Mesendoderm (in vitro differentiated cells): ENCODE measurements around the gene VASH2.
"Not testable (repeated sequence)": the region's sequence is repeated elsewhere in the genome, so short reads cannot be mapped to it uniquely, and the experiment has no call there.

ENCODE experiments used
- DNase-seq: peaks from one replicate; pipeline ENCODE4 v3.0.0; 2013
- H2AK5ac ChIP-seq: 2 replicates; pipeline ENCODE4 v1.6.1; 2013; ENCODE audit warnings: low read length, inconsistent platforms
- H2BK120ac ChIP-seq: 2 replicates; pipeline ENCODE4 v1.6.1; 2013; ENCODE audit warnings: low read depth, mild to moderate bottlenecking, low read length, moderate library complexity, mixed read lengths
- H2BK15ac ChIP-seq: replicated peaks from 2 replicates; pipeline ENCODE4 v1.6.1; 2013; ENCODE audit warnings: low read depth, mild to moderate bottlenecking, moderate library complexity
- H2BK5ac ChIP-seq: 2 replicates; pipeline ENCODE4 v1.6.1; 2013; ENCODE audit warnings: low read length, inconsistent platforms
- H3K18ac ChIP-seq: 2 replicates; pipeline ENCODE4 v1.6.1; 2013; ENCODE audit warnings: mild to moderate bottlenecking, low read length, mixed read lengths
- H3K23ac ChIP-seq: one replicate; pipeline ENCODE4 v1.6.1; 2013; ENCODE audit warnings: low read length
- H3K27ac ChIP-seq: 2 replicates; pipeline ENCODE4 v1.5.1; 2013; ENCODE audit warnings: low read depth, mild to moderate bottlenecking, inconsistent platforms, low read length, moderate library complexity
- H3K27me3 ChIP-seq: 2 replicates; pipeline ENCODE4 v1.6.1; 2013; ENCODE audit warnings: low read length, control low read depth, mild to moderate bottlenecking, inconsistent platforms; ENCODE audit not compliant: insufficient read depth, poor library complexity
- H3K36me3 ChIP-seq: 2 replicates; pipeline ENCODE4 v1.6.1; 2013; ENCODE audit warnings: low read length, inconsistent platforms; ENCODE audit not compliant: control insufficient read depth, insufficient read depth
- H3K4ac ChIP-seq: one replicate; pipeline ENCODE4 v1.6.1; 2013; ENCODE audit warnings: low read depth, mild to moderate bottlenecking, low read length, moderate library complexity
- H3K4me1 ChIP-seq: 2 replicates; pipeline ENCODE4 v1.6.1; 2013; ENCODE audit warnings: low read depth, low read length, inconsistent platforms; ENCODE audit not compliant: control insufficient read depth
- H3K4me2 ChIP-seq: 2 replicates; pipeline ENCODE4 v1.6.1; 2013; ENCODE audit warnings: low read length
- H3K4me3 ChIP-seq: 2 replicates; pipeline ENCODE4 v1.5.1; 2013; ENCODE audit warnings: mild to moderate bottlenecking, low read length
- H3K56ac ChIP-seq: one replicate; pipeline ENCODE4 v1.6.1; 2013; ENCODE audit warnings: low read length
- H3K79me1 ChIP-seq: 2 replicates; pipeline ENCODE4 v1.6.1; 2013; ENCODE audit warnings: low read length, inconsistent platforms
- H3K79me2 ChIP-seq: 2 replicates; pipeline ENCODE4 v1.6.1; 2013; ENCODE audit warnings: mild to moderate bottlenecking, low read length; ENCODE audit not compliant: control insufficient read depth, insufficient read depth
- H3K9ac ChIP-seq: 2 replicates; pipeline ENCODE4 v1.6.1; 2013; ENCODE audit warnings: low read length, inconsistent platforms
- H4K5ac ChIP-seq: one replicate; pipeline ENCODE4 v1.6.1; 2013; ENCODE audit warnings: low read length
- H4K8ac ChIP-seq: one replicate; pipeline ENCODE4 v1.6.1; 2013; ENCODE audit warnings: low read depth, mild to moderate bottlenecking, control low read depth, low read length, moderate library complexity
- WGBS: extraction: QIAGEN DNeasy Blood & Tissue Kit; methylation state at CpG from one replicate; pipeline ENCODE4 v1.1.7; 2013; ENCODE audit warnings: low lambda C conversion rate, missing lambda C conversion rate; ENCODE audit not compliant: insufficient coverage; ENCODE audit errors: extremely low coverage; 5-methylcytosine and 5-hydroxymethylcytosine counted together

The VASH2 gene

GRCh38 chr1:213015099-213016050 is 65.0 kb downstream of the VASH2 start, which contains the start of gene ANGEL2:
Gene ANGEL2 (minus strand): TSS chr1:213015867. CDS start chr1:213015671, 196 bp downstream.
- H4K8ac ChIP-seq = no peak within 1 kb of the TSS
- H3K27me3 ChIP-seq = no peaks in the 10 kb centered on the region
- H3K56ac ChIP-seq = peak within 1 kb of the TSS; percentile 100
- H3K9ac ChIP-seq = peak within 1 kb of the TSS; percentile 98
- no peak within 1 kb of the TSS for H2BK120ac ChIP-seq
- no peaks in the 10 kb centered on the region for H3K36me3 ChIP-seq
- peak within 1 kb of the TSS; percentile 89 for H3K18ac ChIP-seq
- peak within 1 kb of the TSS; percentile 94 for H3K4me3 ChIP-seq
- H2BK5ac ChIP-seq = peak within 1 kb of the TSS; percentile 99
- H3K23ac ChIP-seq = peak within 1 kb of the TSS; percentile 34
- peaks cover 5% of the 10 kb centered on the region for H3K79me1 ChIP-seq
- H2AK5ac ChIP-seq = no peak within 1 kb of the TSS
- H2BK15ac ChIP-seq = no peak within 1 kb of the TSS
- peak; percentile 99 for DNase-seq
- peaks cover 8% of the 10 kb centered on the region for H3K79me2 ChIP-seq
- peak within 1 kb of the TSS; percentile 62 for H4K5ac ChIP-seq
- H3K4me1 ChIP-seq = peaks cover 4% of the 10 kb centered on the region
- WGBS = no CpG with 5 or more reads among the region's 66 CpGs
- H3K27ac ChIP-seq = peak within 1 kb of the TSS; percentile 97
- peak within 1 kb of the TSS; percentile 71 for H3K4ac ChIP-seq
- H3K4me2 ChIP-seq = peak within 1 kb of the TSS; percentile 84

- Histone ChIP-seq H2BK120ac (no peak overlapping the region), H3K79me1 (peaks cover 5% of the 10 kb centered on the region), H3K27ac (no peak overlapping the region), H3K4me2 (no peak overlapping the region), H2BK15ac (no peak overlapping the region), H3K27me3 (no peaks in the 10 kb centered on the region), H3K4me1 (peaks cover 4% of the 10 kb centered on the region), H3K79me2 (peaks cover 8% of the 10 kb centered on the region), H3K36me3 (no peaks in the 10 kb centered on the region), H3K23ac (no peak overlapping the region), H4K5ac (no peak overlapping the region), H3K4me3 (no peak overlapping the region), H4K8ac (no peak overlapping the region), H2AK5ac (no peak overlapping the region), H3K9ac (no peak overlapping the region), H2BK5ac (no peak overlapping the region), H3K56ac (no peak overlapping the region), H3K18ac (no peak overlapping the region), H3K4ac (no peak overlapping the region)
- WGBS = no CpG with 5 or more reads among the region's 9 CpGs
- DNase-seq = no peak
Observed at GRCh38 chr1:213017447-213018273, 67.3 kb downstream of the VASH2 start.

GRCh38 chr1:213019450-213019849 is 69.1 kb downstream of the VASH2 start:
- H2BK120ac ChIP-seq = no peak overlapping the region
- H3K27me3 ChIP-seq = no peaks in the 10 kb centered on the region
- no peak overlapping the region for H2BK5ac ChIP-seq
- H3K23ac ChIP-seq = no peak overlapping the region
- no peaks in the 10 kb centered on the region for H3K36me3 ChIP-seq
- peaks cover 2% of the 10 kb centered on the region for H3K4me1 ChIP-seq
- H3K18ac ChIP-seq = no peak overlapping the region
- H2AK5ac ChIP-seq = no peak overlapping the region
- no peak overlapping the region for H3K4me3 ChIP-seq
- WGBS = 100% methylated on average over 1 of the region's 4 CpGs
- H3K9ac ChIP-seq = no peak overlapping the region
- no peak overlapping the region for H3K56ac ChIP-seq
- no peak overlapping the region for H3K27ac ChIP-seq
- H3K79me2 ChIP-seq = peaks cover 4% of the 10 kb centered on the region
- H3K79me1 ChIP-seq = peaks cover 3% of the 10 kb centered on the region
- no peak overlapping the region for H3K4me2 ChIP-seq
- H4K5ac ChIP-seq = no peak overlapping the region
- no peak overlapping the region for H3K4ac ChIP-seq
- no peak for DNase-seq
- no peak overlapping the region for H2BK15ac ChIP-seq
- H4K8ac ChIP-seq = no peak overlapping the region

- Histone ChIP-seq H3K79me2 (no peaks in the 10 kb centered on the region), H3K36me3 (no peaks in the 10 kb centered on the region), H2BK120ac (no peak overlapping the region), H3K23ac (no peak overlapping the region), H3K4me3 (no peak overlapping the region), H4K8ac (no peak overlapping the region), H3K79me1 (no peaks in the 10 kb centered on the region), H2BK5ac (no peak overlapping the region), H3K27ac (no peak overlapping the region), H3K4me1 (no peaks in the 10 kb centered on the region), H2AK5ac (no peak overlapping the region), H3K56ac (no peak overlapping the region), H4K5ac (no peak overlapping the region), H2BK15ac (no peak overlapping the region), H3K18ac (no peak overlapping the region), H3K4ac (no peak overlapping the region), H3K4me2 (no peak overlapping the region), H3K9ac (no peak overlapping the region), H3K27me3 (no peaks in the 10 kb centered on the region)
- no peak for DNase-seq
- no CpG with 5 or more reads among the region's 3 CpGs for WGBS
Observed at GRCh38 chr1:213020016-213020415, 69.7 kb downstream of the VASH2 start.

GRCh38 chr1:213027024-213027423 is 76.7 kb downstream of the VASH2 start:
- H3K18ac ChIP-seq, H3K4me3 ChIP-seq, H3K56ac ChIP-seq, H3K23ac ChIP-seq, H4K5ac ChIP-seq, H2BK15ac ChIP-seq, H2BK5ac ChIP-seq, H3K4ac ChIP-seq, H3K79me1 ChIP-seq, H3K4me1 ChIP-seq, H3K27me3 ChIP-seq, H3K79me2 ChIP-seq, H3K4me2 ChIP-seq, DNase-seq, H2BK120ac ChIP-seq, H4K8ac ChIP-seq, H3K9ac ChIP-seq, H3K27ac ChIP-seq, H2AK5ac ChIP-seq, H3K36me3 ChIP-seq: not testable (repeated sequence)
- WGBS = no CpG with 5 or more reads among the region's 3 CpGs
